HL-60 (cell line): ENCODE data around the gene CD209.

Source experiments
- DNase-seq, 2 experiments: peaks; one replicate each; pipeline ENCODE4 v3.0.0-alpha.2; 2010 to 2020; ENCODE audit warnings: low read depth in 1 of 2, low spot score in 1 of 2
- H3K27ac ChIP-seq: fragments of 250-450 bp; sonication (Bioruptor Pico); replicated peaks from 2 replicates; pipeline ENCODE4 v1.5.1; 2020; ENCODE audit warnings: mild to moderate bottlenecking, moderate library complexity
- H3K27me3 ChIP-seq: fragments of 250-450 bp; sonication (Bioruptor Pico); 2 replicates; pipeline ENCODE4 v1.5.1; 2021; ENCODE audit warnings: mild to moderate bottlenecking, moderate library complexity; ENCODE audit not compliant: insufficient read depth, poor library complexity, severe bottlenecking
- H3K4me3 ChIP-seq: replicated peaks from 2 replicates; pipeline ENCODE4 v1.5.1; 2011; ENCODE audit warnings: mild to moderate bottlenecking, control low read depth, low read length; ENCODE audit not compliant: insufficient read depth
- GABPA ChIP-seq: IDR thresholded peaks from 2 replicates; pipeline ENCODE4 v1.6.1; 2012; ENCODE audit warnings: low read depth
- POLR2AphosphoS5 ChIP-seq: IDR thresholded peaks from 2 replicates; pipeline ENCODE4 v1.6.1; 2012; ENCODE audit warnings: low read depth
- SPI1 ChIP-seq: IDR thresholded peaks from 2 replicates; pipeline ENCODE4 v1.6.1; 2012; ENCODE audit warnings: low read depth, mild to moderate bottlenecking, borderline replicate concordance
- TF ChIP-seq, protein P1 (sequence below): IDR thresholded peaks from one replicate; pipeline ENCODE4 v1.5.1; 2011; ENCODE audit warnings: low read length, control low read depth, inconsistent platforms; ENCODE audit not compliant: insufficient read depth
- TF ChIP-seq, protein P2 (sequence below): IDR thresholded peaks from 2 replicates; pipeline ENCODE4 v1.6.1; 2012; ENCODE audit warnings: low read depth; ENCODE audit not compliant: insufficient replicate concordance

Gene CD209

DNA sequence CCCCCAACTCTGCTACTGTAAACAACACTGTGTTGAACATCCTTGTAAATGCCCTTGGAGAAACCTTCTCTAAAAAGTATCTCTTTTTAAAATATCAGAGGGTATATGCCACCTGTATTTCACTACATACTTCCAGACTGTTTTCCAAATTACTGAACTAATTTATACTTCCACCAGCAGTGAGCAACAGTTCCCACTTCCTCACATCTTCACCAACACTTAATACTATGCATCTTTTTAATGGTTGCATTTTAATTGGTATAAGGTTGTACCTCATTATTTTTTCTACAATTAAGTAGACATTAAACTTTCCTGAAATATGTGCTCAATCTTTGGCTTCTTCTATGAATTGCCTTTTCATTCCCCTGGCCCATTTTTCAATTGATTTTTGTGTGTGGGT, 37.5 kb upstream of the CD209 start:
- Histone ChIP-seq H3K27ac (no peak overlapping the region), H3K4me3 (no peak overlapping the region), H3K27me3 (peaks cover 15% of the 10 kb centered on the region)
- TF ChIP-seq, protein P1, sequence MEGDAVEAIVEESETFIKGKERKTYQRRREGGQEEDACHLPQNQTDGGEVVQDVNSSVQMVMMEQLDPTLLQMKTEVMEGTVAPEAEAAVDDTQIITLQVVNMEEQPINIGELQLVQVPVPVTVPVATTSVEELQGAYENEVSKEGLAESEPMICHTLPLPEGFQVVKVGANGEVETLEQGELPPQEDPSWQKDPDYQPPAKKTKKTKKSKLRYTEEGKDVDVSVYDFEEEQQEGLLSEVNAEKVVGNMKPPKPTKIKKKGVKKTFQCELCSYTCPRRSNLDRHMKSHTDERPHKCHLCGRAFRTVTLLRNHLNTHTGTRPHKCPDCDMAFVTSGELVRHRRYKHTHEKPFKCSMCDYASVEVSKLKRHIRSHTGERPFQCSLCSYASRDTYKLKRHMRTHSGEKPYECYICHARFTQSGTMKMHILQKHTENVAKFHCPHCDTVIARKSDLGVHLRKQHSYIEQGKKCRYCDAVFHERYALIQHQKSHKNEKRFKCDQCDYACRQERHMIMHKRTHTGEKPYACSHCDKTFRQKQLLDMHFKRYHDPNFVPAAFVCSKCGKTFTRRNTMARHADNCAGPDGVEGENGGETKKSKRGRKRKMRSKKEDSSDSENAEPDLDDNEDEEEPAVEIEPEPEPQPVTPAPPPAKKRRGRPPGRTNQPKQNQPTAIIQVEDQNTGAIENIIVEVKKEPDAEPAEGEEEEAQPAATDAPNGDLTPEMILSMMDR: no peak
- TF ChIP-seq GABPA: no peak
- TF ChIP-seq, protein P2, sequence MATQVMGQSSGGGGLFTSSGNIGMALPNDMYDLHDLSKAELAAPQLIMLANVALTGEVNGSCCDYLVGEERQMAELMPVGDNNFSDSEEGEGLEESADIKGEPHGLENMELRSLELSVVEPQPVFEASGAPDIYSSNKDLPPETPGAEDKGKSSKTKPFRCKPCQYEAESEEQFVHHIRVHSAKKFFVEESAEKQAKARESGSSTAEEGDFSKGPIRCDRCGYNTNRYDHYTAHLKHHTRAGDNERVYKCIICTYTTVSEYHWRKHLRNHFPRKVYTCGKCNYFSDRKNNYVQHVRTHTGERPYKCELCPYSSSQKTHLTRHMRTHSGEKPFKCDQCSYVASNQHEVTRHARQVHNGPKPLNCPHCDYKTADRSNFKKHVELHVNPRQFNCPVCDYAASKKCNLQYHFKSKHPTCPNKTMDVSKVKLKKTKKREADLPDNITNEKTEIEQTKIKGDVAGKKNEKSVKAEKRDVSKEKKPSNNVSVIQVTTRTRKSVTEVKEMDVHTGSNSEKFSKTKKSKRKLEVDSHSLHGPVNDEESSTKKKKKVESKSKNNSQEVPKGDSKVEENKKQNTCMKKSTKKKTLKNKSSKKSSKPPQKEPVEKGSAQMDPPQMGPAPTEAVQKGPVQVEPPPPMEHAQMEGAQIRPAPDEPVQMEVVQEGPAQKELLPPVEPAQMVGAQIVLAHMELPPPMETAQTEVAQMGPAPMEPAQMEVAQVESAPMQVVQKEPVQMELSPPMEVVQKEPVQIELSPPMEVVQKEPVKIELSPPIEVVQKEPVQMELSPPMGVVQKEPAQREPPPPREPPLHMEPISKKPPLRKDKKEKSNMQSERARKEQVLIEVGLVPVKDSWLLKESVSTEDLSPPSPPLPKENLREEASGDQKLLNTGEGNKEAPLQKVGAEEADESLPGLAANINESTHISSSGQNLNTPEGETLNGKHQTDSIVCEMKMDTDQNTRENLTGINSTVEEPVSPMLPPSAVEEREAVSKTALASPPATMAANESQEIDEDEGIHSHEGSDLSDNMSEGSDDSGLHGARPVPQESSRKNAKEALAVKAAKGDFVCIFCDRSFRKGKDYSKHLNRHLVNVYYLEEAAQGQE: no peak
- TF ChIP-seq SPI1: no peak
- no peak for TF ChIP-seq POLR2AphosphoS5
- DNase-seq: no peak

DNA sequence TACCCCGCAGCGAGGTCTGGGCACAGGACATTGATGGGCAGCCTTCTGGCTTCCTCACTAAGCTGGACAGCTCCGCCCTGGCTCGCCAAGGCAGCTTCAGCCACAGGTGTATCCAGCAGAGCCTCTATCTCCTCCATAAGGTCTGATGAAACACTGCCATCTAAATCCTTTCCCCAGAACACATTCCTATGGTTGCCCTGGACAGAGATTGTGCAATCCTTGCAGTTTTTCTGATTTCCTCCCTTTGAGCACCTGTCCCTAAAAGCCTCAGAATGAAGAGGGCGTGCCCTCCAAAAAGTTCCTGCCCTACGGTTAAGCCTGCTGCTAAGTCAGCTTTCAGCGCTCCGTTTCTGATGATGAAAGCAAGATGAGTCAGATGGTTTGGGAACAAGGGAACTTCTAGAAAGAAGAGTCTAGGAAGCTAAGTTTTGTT, 36.7 kb upstream of the CD209 start:
- TF ChIP-seq, protein P1: no peak
- TF ChIP-seq, protein P2: peak; percentile 86
- peak; percentile 81 to 88 for DNase-seq
- peaks cover 8% of the 10 kb centered on the region for H3K27me3 ChIP-seq
- no peak overlapping the region for H3K27ac ChIP-seq
- H3K4me3 ChIP-seq: no peak overlapping the region

DNA sequence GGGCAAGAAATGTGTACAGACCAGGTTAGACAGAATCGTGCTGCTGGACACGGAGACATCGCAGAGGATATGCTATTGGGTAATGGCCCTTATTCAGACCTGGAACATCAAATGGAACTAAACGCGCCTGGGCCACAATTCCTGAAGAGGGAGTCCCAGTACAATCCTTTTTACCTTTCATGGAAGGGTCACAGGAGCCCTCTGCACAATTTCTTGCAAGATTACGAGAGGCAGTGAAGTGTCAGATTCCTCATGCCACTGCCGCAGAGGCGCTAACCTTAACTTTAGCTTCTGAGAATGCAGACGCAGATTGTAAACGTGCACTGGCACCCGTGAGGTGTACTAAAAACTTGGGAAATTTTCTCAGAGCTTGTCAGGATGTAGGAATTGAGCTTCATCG, 33.8 kb upstream of the CD209 start:
- no peak overlapping the region for H3K27ac ChIP-seq
- no peak for DNase-seq
- TF ChIP-seq, protein P2: no peak
- TF ChIP-seq, protein P1: no peak
- no peak for TF ChIP-seq POLR2AphosphoS5
- no peak for TF ChIP-seq SPI1
- no peak for TF ChIP-seq GABPA
- H3K27me3 ChIP-seq: no peaks in the 10 kb centered on the region
- H3K4me3 ChIP-seq: no peak overlapping the region
